ENCODE data around the gene ETV1. TPM values are rescaled to one million over a fixed set of nuclear protein-coding genes. Genes with fewer than 3 reads are reported as not detected.

The ETV1 gene
- total and polyA plus RNA-seq, 9 donors, result 0.60 to 6.3 (median 2.3) TPM

GRCh38 chr7:13907831-13908230, 81.6 kb downstream of the ETV1 start:
- Histone ChIP-seq H3K36me3 (no peaks in the 10 kb centered on the region), H3K27me3 (no peaks in the 10 kb centered on the region), H3K4me3 (no peak overlapping the region), H3K27ac (no peak overlapping the region), H3K4me1 (ENCODE audit: insufficient read depth) (no peaks in the 10 kb centered on the region), H3K9me3 (no peaks in the 10 kb centered on the region)
- intact Hi-C loops (cut with DNase I), result no loop called here
- DNase-seq, result no peak
- TF ChIP-seq CTCF (IDR thresholded peaks at IDR 0.05) (no peak), EP300 (IDR thresholded peaks at IDR 0.05) (no peak), POLR2A (IDR thresholded peaks at IDR 0.05) (no peak)
- WGBS, 3 donors, result 25 to 38% (median 28%) methylated on average over 1 of the region's 1 CpG

GRCh38 chr7:13904689-13905088, 84.8 kb downstream of the ETV1 start:
- Histone ChIP-seq H3K27ac (no peak overlapping the region), H3K4me1 (ENCODE audit: insufficient read depth) (no peaks in the 10 kb centered on the region), H3K27me3 (no peaks in the 10 kb centered on the region), H3K9me3 (no peaks in the 10 kb centered on the region), H3K36me3 (no peaks in the 10 kb centered on the region), H3K4me3 (no peak overlapping the region)
- no peak for TF ChIP-seq CTCF (IDR thresholded peaks at IDR 0.05)
- DNase-seq, result no peak
- 60 to 69% (median 60%) methylated on average over 3 of the region's 3 CpGs for WGBS, 3 donors
- intact Hi-C loops (cut with DNase I), result no loop called here

GRCh38 chr7:13904007-13904406, 85.5 kb downstream of the ETV1 start:
- no peaks in the 10 kb centered on the region for H3K9me3 ChIP-seq
- no peaks in the 10 kb centered on the region for H3K27me3 ChIP-seq
- DNase-seq, result no peak
- no peak overlapping the region for H3K4me3 ChIP-seq
- H3K27ac ChIP-seq, result no peak overlapping the region
- intact Hi-C loops (cut with DNase I), result no loop called here
- TF ChIP-seq CTCF (IDR thresholded peaks at IDR 0.05) (no peak), EP300 (IDR thresholded peaks at IDR 0.05) (no peak), POLR2A (IDR thresholded peaks at IDR 0.05) (no peak)
- H3K4me1 ChIP-seq (ENCODE audit: insufficient read depth), result no peaks in the 10 kb centered on the region
- no peaks in the 10 kb centered on the region for H3K36me3 ChIP-seq
- WGBS, 3 donors, result 81 to 88% (median 87%) methylated on average over 2 of the region's 2 CpGs

GRCh38 chr7:13901577-13901976, 87.9 kb downstream of the ETV1 start:
- no peaks in the 10 kb centered on the region for H3K4me1 ChIP-seq (ENCODE audit: insufficient read depth)
- WGBS, 3 donors, result 77 to 83% (median 79%) methylated on average over 3 of the region's 3 CpGs
- no peak overlapping the region for H3K27ac ChIP-seq
- H3K9me3 ChIP-seq, result no peaks in the 10 kb centered on the region
- DNase-seq, result no peak
- no peak for TF ChIP-seq CTCF (IDR thresholded peaks at IDR 0.05)
- TF ChIP-seq EP300 (IDR thresholded peaks at IDR 0.05), result no peak
- no peak for TF ChIP-seq POLR2A (IDR thresholded peaks at IDR 0.05)
- intact Hi-C loops (cut with DNase I), result no loop called here
- H3K4me3 ChIP-seq, result no peak overlapping the region
- no peaks in the 10 kb centered on the region for H3K36me3 ChIP-seq
- H3K27me3 ChIP-seq, result no peaks in the 10 kb centered on the region
